Testis (tissue), 2 donors: Measurements from ENCODE around the gene MBOAT7.

ENCODE experiments used
- CTCF ChIP-seq, 3 experiments: fragments of 450-650 bp in 2 of 3; fragments of 200-600 bp in 1 of 3; sonication (generic) in 1 of 3; IDR thresholded peaks; one replicate each; pipeline ENCODE4 v1.5.1; 2016 to 2019; ENCODE audit warnings: antibody characterized with exemption in 3 of 3, mild to moderate bottlenecking in 2 of 3, moderate library complexity in 1 of 3
- POLR2A ChIP-seq: fragments of 450-650 bp; IDR thresholded peaks from one replicate; pipeline ENCODE4 v1.6.1; 2017; ENCODE audit warnings: antibody characterized with exemption, mild to moderate bottlenecking, moderate library complexity

GRCh38 chr19:54209811-54210494 is 20.6 kb upstream of the MBOAT7 start:
- TF ChIP-seq CTCF (IDR thresholded peaks at IDR 0.05): no peak
- TF ChIP-seq POLR2A: no peak
